SU-DHL-6 (cell line): ENCODE data around the gene LRTM2.

Source experiments
- H2AFZ ChIP-seq: fragments of 200-600 bp; sonication (generic); 2 replicates; pipeline ENCODE4 v1.6.1; 2014; ENCODE audit warnings: low read depth, mild to moderate bottlenecking, moderate library complexity, mixed read lengths, antibody characterized with exemption, low read length; ENCODE audit not compliant: severe bottlenecking
- H3F3A ChIP-seq: fragments of 200-600 bp; shearing (Covaris generic); 2 replicates; pipeline ENCODE4 v1.6.0; 2016; ENCODE audit warnings: antibody characterized with exemption, mild to moderate bottlenecking; ENCODE audit not compliant: insufficient read depth
- H3K27ac ChIP-seq: fragments of 200-600 bp; sonication (generic); 2 replicates; pipeline ENCODE4 v1.5.1; 2016; ENCODE audit warnings: low read depth, mild to moderate bottlenecking, low read length, moderate library complexity, mixed read lengths
- H3K27me3 ChIP-seq: fragments of 200-600 bp; sonication (generic), shearing (Covaris generic); 2 replicates; pipeline ENCODE4 v1.6.0; 2014; ENCODE audit warnings: mild to moderate bottlenecking, low read length
- H3K36me3 ChIP-seq: fragments of 200-600 bp; sonication (generic); 2 replicates; pipeline ENCODE4 v1.6.1; 2014; ENCODE audit warnings: mild to moderate bottlenecking, low read length, mixed read lengths
- H3K4me2 ChIP-seq: fragments of 300-600, 200-600 bp; shearing (Covaris generic), sonication (generic); 2 replicates; pipeline ENCODE4 v1.6.0; 2014; ENCODE audit warnings: low read length, low read depth, mild to moderate bottlenecking; ENCODE audit not compliant: poor library complexity, severe bottlenecking
- H3K4me3 ChIP-seq: fragments of 200-600 bp; sonication (generic); 2 replicates; pipeline ENCODE4 v1.5.1; 2014; ENCODE audit warnings: antibody characterized with exemption, low read length, mild to moderate bottlenecking, mixed read lengths; ENCODE audit not compliant: insufficient read depth, poor library complexity, severe bottlenecking
- H3K79me2 ChIP-seq: fragments of 200-600 bp; sonication (generic); 2 replicates; pipeline ENCODE4 v1.6.1; 2014; ENCODE audit warnings: mild to moderate bottlenecking, low read length, moderate library complexity; ENCODE audit not compliant: insufficient read depth
- H3K9ac ChIP-seq: fragments of 200-600 bp; sonication (generic); 2 replicates; pipeline ENCODE4 v1.7.0; 2014; ENCODE audit warnings: mild to moderate bottlenecking, low read length
- H3K9me2 ChIP-seq: fragments of 200-600 bp; sonication (generic); replicated peaks from 2 replicates; pipeline ENCODE4 v1.6.1; 2014; ENCODE audit warnings: low read length; ENCODE audit not compliant: insufficient read depth
- H3K9me3 ChIP-seq: fragments of 200-600 bp; sonication (generic); 2 replicates; pipeline ENCODE4 v1.6.1; 2014; ENCODE audit warnings: low read length, mixed read lengths; ENCODE audit not compliant: insufficient read depth
- H4K20me1 ChIP-seq: fragments of 200-600 bp; sonication (generic); 2 replicates; pipeline ENCODE4 v1.6.1; 2014; ENCODE audit warnings: low read depth, mild to moderate bottlenecking, antibody characterized with exemption, low read length, moderate library complexity, mixed read lengths
- EZH2phosphoT487 ChIP-seq: fragments of 200-600 bp; sonication (generic), shearing (Covaris generic); conservative IDR thresholded peaks from 2 replicates; pipeline ENCODE4 v1.6.1; 2018; ENCODE audit warnings: mild to moderate bottlenecking, antibody characterized with exemption, low read length, moderate library complexity, mixed read lengths
- TF ChIP-seq, protein P1 (sequence below): fragments of 200-600 bp; sonication (generic); IDR thresholded peaks from one replicate; pipeline ENCODE4 v1.5.1; 2017; ENCODE audit warnings: antibody characterized with exemption, mild to moderate bottlenecking, low read length, moderate library complexity; ENCODE audit not compliant: insufficient read depth, poor library complexity, severe bottlenecking

LRTM2 gene

DNA sequence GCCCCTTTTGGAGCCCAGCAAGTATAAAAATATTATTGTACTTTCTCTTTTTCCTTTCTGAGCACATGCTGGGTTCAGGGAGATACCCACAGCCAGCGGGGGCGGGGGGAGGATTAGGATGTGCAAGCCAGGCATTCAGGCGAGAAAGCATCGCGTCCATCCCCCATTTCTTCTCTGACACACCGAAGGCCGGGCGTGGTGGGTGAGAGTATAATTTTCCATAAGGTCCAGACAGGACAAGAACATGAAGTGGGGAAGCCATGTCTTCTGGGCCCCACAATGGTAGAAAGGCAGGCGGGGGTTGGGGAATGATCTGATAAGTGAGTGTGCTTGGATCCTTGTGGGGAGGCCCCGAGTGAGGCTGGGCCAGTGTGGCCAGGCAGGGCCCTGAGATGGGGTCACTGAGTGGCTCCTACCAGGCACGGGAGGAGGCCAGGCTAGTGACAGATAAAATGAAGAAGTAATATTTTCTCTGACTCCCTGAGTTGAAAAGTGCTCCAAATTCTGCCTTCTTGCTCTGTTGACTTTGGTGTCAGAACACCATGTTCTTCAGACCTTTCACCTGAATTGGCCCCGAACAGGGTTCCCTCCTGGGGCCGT, 10.7 kb upstream of the LRTM2 start:
- no peaks in the 10 kb centered on the region for H3K79me2 ChIP-seq
- H3K27ac ChIP-seq, result no peak overlapping the region
- H3K27me3 ChIP-seq, result no peaks in the 10 kb centered on the region
- no peak overlapping the region for H2AFZ ChIP-seq
- no peak overlapping the region for H3K9ac ChIP-seq
- H3F3A ChIP-seq, result no peaks in the 10 kb centered on the region
- H3K9me2 ChIP-seq, result no peaks in the 10 kb centered on the region
- TF ChIP-seq, protein P1, sequence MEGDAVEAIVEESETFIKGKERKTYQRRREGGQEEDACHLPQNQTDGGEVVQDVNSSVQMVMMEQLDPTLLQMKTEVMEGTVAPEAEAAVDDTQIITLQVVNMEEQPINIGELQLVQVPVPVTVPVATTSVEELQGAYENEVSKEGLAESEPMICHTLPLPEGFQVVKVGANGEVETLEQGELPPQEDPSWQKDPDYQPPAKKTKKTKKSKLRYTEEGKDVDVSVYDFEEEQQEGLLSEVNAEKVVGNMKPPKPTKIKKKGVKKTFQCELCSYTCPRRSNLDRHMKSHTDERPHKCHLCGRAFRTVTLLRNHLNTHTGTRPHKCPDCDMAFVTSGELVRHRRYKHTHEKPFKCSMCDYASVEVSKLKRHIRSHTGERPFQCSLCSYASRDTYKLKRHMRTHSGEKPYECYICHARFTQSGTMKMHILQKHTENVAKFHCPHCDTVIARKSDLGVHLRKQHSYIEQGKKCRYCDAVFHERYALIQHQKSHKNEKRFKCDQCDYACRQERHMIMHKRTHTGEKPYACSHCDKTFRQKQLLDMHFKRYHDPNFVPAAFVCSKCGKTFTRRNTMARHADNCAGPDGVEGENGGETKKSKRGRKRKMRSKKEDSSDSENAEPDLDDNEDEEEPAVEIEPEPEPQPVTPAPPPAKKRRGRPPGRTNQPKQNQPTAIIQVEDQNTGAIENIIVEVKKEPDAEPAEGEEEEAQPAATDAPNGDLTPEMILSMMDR, result no peak
- TF ChIP-seq EZH2phosphoT487, result no peak
- no peak overlapping the region for H3K4me3 ChIP-seq
- H3K36me3 ChIP-seq, result no peaks in the 10 kb centered on the region
- H4K20me1 ChIP-seq, result no peaks in the 10 kb centered on the region
- H3K4me2 ChIP-seq, result no peak overlapping the region
- H3K9me3 ChIP-seq, result no peaks in the 10 kb centered on the region

DNA sequence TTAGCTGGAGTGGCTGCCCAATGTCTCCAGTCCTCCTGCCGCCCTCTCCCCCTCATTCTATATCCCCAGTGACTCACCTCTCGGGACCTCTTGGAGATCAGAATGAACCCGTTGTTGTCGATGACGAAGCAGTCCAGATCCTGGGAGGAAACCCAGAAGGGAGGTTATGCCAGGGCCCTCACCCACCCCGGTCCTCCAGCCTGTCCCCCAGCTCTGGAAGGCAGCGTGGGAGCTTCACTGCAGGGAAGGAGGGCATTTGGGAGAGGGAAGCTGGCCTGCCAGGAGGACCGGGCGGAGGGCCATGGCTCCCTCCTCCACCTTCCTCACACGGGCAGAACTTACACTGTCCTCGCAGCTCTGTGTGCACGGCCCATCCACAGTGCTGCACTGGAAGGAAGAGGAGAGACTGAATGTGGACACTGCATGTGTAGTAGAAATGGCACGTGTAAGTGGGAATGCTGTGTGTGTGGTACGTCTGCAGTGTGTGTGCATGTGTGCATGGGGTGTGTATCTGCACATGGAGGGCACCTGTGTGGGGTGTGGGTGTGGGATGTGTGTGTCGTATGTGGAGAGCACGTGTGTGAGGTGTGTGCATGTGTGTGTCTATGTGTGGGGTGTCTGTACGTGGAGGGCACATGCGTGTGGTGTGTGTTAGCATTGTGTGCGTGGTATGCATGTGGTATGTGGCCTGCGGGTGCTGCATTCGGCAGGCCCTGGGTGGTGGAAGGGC, 10.0 kb upstream of the LRTM2 start:
- no peak overlapping the region for H3K9ac ChIP-seq
- no peak for TF ChIP-seq EZH2phosphoT487
- TF ChIP-seq, protein P1, result no peak
- no peak overlapping the region for H3K27ac ChIP-seq
- no peaks in the 10 kb centered on the region for H3K36me3 ChIP-seq
- no peaks in the 10 kb centered on the region for H3K79me2 ChIP-seq
- no peaks in the 10 kb centered on the region for H3K9me2 ChIP-seq
- H3K9me3 ChIP-seq, result no peaks in the 10 kb centered on the region
- no peaks in the 10 kb centered on the region for H3K27me3 ChIP-seq
- H3K4me2 ChIP-seq, result no peak overlapping the region
- no peaks in the 10 kb centered on the region for H3F3A ChIP-seq
- H4K20me1 ChIP-seq, result no peaks in the 10 kb centered on the region
- H2AFZ ChIP-seq, result no peak overlapping the region
- H3K4me3 ChIP-seq, result no peak overlapping the region

DNA sequence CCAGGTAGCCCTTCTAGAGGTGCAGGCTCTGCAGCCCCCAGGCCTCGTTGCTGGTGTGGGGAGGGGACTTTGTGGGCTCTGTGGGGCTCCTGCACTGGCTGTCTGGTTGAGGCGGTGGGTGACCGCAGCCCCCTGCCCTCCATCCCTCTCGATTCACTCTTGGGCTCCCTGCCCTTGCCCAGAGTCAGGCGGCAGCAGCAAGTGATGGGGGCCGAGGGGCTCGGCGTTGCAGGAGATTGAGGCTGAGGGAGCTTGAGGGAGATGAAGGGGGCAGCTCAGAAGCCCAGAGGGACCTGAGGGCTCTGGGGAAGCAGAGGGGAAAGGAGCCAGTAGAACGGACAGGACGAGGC, 9.5 kb upstream of the LRTM2 start:
- no peak overlapping the region for H3K4me3 ChIP-seq

More for the DNA sequence above, 9.5 kb upstream of the LRTM2 start:
- TF ChIP-seq, protein P1, result no peak
- TF ChIP-seq EZH2phosphoT487, result no peak
- Histone ChIP-seq H3K27me3 (no peaks in the 10 kb centered on the region), H3K27ac (no peak overlapping the region), H2AFZ (no peak overlapping the region), H3F3A (no peaks in the 10 kb centered on the region), H4K20me1 (no peaks in the 10 kb centered on the region), H3K9ac (no peak overlapping the region), H3K9me2 (no peaks in the 10 kb centered on the region), H3K36me3 (no peaks in the 10 kb centered on the region), H3K4me2 (no peak overlapping the region), H3K79me2 (no peaks in the 10 kb centered on the region), H3K9me3 (no peaks in the 10 kb centered on the region)
